Peyer's patch (tissue), 4 donors: ENCODE data around the gene ATG5. TPM values are rescaled to one million over a fixed set of nuclear protein-coding genes. Genes with fewer than 3 reads are reported as not detected.
"Not testable (repeated sequence)": the region's sequence is repeated elsewhere in the genome, so short reads cannot be mapped to it uniquely, and the experiment has no call there.

ENCODE experiments used
- DNase-seq, 3 donors: peaks; one replicate each; pipeline ENCODE4 v3.0.0-alpha.2; 2017 to 2019
- H3K27ac ChIP-seq, 4 donors: fragments of 200-600 bp; sonication (generic); one replicate each; pipeline ENCODE4 v1.5.1; 2016 to 2019
- H3K27me3 ChIP-seq, 2 donors: fragments of 200-600 bp; sonication (generic); one replicate each; pipeline ENCODE4 v1.5.1; 2019
- H3K36me3 ChIP-seq, 3 donors: fragments of 200-600 bp; sonication (generic); one replicate each; pipeline ENCODE4 v1.5.1; 2016 to 2019
- H3K4me1 ChIP-seq, 4 donors: fragments of 200-600 bp; sonication (generic); one replicate each; pipeline ENCODE4 v1.5.1; 2016 to 2019
- H3K4me3 ChIP-seq, 4 donors: fragments of 200-600 bp; sonication (generic); 1 replicate in 3 of 4; 2 replicates in 1 of 4; pipeline ENCODE4 v1.5.1; 2016 to 2019; ENCODE audit warnings: mild to moderate bottlenecking in 1 of 4
- H3K9me3 ChIP-seq, 4 donors: fragments of 200-600 bp; sonication (generic); one replicate each; pipeline ENCODE4 v1.5.1; 2016 to 2019; ENCODE audit warnings: mild to moderate bottlenecking in 1 of 4
- POLR2A ChIP-seq, 2 donors: fragments of 450-650 bp; IDR thresholded peaks; one replicate each; pipeline ENCODE4 v1.5.1; 2017; ENCODE audit warnings: antibody characterized with exemption in 2 of 2, mild to moderate bottlenecking in 2 of 2, moderate library complexity in 2 of 2
- total RNA-seq, 4 donors: library from RNA; depleted of rRNA; stranded (reverse); fragments of >200 nt; gene quantifications; one replicate each; pipeline ENCODE4 v1.1.0, GENCODE V29; 2016
- TF ChIP-seq, protein P1 (sequence below), 6 experiments: fragments of 450-650 bp in 4 of 6; fragments of 200-600 bp in 2 of 6; sonication (generic) in 1 of 6; IDR thresholded peaks; one replicate each; pipeline ENCODE4 v1.5.1; 2017 to 2019; ENCODE audit warnings: antibody characterized with exemption in 6 of 6, mild to moderate bottlenecking in 3 of 6, moderate library complexity in 1 of 6

ATG5 gene
- total RNA-seq, 4 donors from 2014 or later: 42.7 to 73.4 (median 60.2) TPM

DNA sequence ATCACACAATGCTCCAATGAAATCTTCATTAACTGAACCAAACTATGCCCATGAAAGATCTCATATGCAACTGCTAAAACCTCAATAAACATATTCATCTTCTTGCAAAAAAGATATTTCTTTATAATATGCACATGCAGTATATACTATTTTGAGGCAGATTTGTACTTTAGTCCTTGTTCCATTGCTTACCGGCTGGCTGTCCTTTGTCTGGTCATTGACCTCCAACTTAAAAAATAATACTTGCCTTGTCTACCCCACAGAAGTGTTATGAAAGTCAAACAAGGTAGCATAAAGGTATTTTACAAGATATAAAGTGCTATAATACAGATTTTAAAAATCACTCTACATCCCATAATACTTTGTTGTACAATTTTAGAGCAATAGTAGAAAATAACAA, 88.3 kb downstream of the ATG5 start:
- no peaks in the 10 kb centered on the region for H3K27me3 ChIP-seq
- H3K27ac ChIP-seq: no peak overlapping the region
- no peak overlapping the region for H3K4me3 ChIP-seq
- TF ChIP-seq, protein P1, sequence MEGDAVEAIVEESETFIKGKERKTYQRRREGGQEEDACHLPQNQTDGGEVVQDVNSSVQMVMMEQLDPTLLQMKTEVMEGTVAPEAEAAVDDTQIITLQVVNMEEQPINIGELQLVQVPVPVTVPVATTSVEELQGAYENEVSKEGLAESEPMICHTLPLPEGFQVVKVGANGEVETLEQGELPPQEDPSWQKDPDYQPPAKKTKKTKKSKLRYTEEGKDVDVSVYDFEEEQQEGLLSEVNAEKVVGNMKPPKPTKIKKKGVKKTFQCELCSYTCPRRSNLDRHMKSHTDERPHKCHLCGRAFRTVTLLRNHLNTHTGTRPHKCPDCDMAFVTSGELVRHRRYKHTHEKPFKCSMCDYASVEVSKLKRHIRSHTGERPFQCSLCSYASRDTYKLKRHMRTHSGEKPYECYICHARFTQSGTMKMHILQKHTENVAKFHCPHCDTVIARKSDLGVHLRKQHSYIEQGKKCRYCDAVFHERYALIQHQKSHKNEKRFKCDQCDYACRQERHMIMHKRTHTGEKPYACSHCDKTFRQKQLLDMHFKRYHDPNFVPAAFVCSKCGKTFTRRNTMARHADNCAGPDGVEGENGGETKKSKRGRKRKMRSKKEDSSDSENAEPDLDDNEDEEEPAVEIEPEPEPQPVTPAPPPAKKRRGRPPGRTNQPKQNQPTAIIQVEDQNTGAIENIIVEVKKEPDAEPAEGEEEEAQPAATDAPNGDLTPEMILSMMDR (IDR thresholded peaks at IDR 0.05): no peak
- TF ChIP-seq POLR2A (IDR thresholded peaks at IDR 0.05): no peak
- H3K9me3 ChIP-seq: no peaks in the 10 kb centered on the region
- H3K36me3 ChIP-seq: peaks cover 0 to 4% (median 0%) of the 10 kb centered on the region in 3 donors
- H3K4me1 ChIP-seq: no peaks in the 10 kb centered on the region
- no peak for DNase-seq

DNA sequence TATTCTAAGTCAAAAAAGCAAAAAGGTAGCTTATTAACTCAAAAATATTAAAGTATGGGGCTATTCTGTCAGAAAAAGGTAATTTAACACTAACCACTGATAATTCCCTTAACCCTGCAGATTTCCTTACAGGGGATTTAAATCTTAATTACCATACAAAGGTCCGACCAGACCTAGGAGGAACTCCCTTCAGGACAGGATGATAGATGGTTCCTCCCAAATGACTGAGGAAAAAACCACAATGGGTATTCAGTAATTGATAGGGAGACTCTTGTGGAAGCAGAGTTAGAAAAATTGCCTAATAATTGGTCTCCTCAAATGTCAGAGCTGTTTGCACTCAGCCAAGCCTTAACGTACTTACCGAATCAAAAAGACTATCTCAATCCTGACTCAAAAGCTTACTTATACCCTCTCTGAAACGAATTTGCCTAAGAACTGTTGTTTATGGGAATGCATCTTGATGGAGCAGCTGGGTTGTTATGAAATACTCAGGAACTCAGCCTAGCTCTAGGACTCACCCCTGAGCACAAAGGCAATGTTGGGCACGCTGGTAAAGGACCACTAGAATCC, 95.6 kb downstream of the ATG5 start:
- not testable (repeated sequence) for H3K4me3 ChIP-seq, H3K36me3 ChIP-seq, DNase-seq, H3K27me3 ChIP-seq, H3K27ac ChIP-seq, H3K9me3 ChIP-seq, H3K4me1 ChIP-seq

DNA sequence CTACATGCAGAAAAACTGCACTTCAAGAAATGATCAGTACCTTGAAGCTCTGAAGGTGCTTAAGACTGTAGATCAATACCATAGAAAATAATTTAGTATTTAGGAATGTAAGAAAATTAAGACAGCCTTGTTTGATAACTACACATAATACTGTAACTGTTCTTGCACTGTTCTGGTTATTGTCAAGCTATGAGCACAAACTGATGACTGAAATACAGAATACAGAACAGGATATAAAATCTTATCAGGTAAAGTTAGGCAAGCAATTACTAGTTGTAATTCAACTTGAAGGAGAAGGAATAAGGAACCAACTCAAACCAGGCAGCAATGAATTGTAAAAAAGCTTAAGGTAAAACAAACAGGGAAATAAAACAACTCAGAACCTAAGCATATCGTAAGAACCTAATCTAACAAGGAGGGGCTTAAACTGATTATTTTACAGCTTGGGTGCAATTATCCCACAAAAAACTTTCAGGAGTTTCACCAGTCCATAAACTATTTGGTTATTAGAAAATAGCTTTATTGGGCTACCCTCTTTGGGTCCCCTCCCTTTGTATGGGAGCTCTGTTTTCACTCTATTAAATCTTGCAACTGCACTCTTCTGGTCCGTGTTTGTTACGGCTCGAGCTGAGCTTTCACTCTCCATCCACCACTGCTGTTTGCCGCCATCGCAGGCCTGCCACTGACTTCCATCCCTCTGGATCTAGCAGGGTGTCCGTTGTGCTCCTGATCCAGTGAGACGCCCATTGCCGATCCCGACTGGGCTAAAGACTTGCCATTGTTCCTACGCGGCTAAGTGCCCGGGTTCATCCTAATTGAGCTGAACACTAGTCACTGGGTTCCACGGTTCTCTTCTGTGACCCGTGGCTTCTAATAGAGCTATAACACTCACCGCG, 97.7 kb downstream of the ATG5 start:
- Histone ChIP-seq H3K27ac (no peak overlapping the region), H3K36me3 (no peaks in the 10 kb centered on the region), H3K27me3 (no peaks in the 10 kb centered on the region), H3K9me3 (no peaks in the 10 kb centered on the region), H3K4me1 (no peaks in the 10 kb centered on the region), H3K4me3 (no peak overlapping the region)
- DNase-seq: no peak
- TF ChIP-seq POLR2A (IDR thresholded peaks at IDR 0.05): no peak
- TF ChIP-seq, protein P1 (IDR thresholded peaks at IDR 0.05): no peak

DNA sequence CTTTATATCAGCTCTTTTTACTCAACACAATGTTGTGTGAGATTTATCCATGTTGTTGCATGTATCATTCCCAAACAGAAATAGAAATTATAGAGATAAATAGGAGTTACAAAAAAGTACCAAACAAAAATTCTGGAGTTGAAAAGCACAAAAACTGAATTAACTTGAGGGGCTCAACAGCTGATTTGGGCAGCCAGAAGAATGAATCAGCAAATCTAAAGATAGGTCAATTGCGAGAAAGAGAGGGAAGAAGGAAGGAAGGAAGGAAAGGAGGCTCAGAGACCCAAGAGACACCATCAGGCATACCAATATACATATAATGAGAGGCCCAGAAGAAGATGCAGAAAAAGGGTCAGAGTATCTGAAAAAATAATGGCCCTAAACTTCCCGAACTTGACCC, 98.9 kb downstream of the ATG5 start:
- H3K27ac ChIP-seq: no peak overlapping the region
- H3K4me1 ChIP-seq: no peaks in the 10 kb centered on the region
- H3K4me3 ChIP-seq: no peak overlapping the region
- no peaks in the 10 kb centered on the region for H3K36me3 ChIP-seq
- no peaks in the 10 kb centered on the region for H3K27me3 ChIP-seq
- no peak for DNase-seq
- H3K9me3 ChIP-seq: no peaks in the 10 kb centered on the region
- TF ChIP-seq, protein P1 (IDR thresholded peaks at IDR 0.05): no peak
- no peak for TF ChIP-seq POLR2A (IDR thresholded peaks at IDR 0.05)

DNA sequence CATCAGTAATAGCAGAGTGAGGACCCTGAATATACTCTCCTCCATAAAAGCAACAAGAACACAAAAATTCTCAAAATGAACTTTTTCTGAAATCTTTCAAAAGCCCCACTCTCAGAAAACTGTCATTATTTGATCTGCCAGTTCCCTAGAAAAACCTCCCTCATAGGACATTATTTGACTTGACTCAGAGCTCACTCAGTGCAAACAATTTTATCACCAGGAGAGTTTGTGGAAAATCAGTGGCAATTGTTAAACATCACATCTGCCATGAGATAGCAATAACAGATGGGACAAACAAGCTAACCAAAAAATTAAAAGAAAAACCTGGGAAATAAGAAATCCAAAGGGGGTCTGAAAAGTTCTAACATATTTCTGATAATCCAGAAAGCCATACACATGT, 100.0 kb downstream of the ATG5 start:
- Histone ChIP-seq H3K36me3 (no peaks in the 10 kb centered on the region), H3K4me1 (no peaks in the 10 kb centered on the region), H3K27ac (no peak overlapping the region), H3K27me3 (no peaks in the 10 kb centered on the region), H3K4me3 (no peak overlapping the region), H3K9me3 (no peaks in the 10 kb centered on the region)
- no peak for TF ChIP-seq POLR2A (IDR thresholded peaks at IDR 0.05)
- TF ChIP-seq, protein P1 (IDR thresholded peaks at IDR 0.05): no peak
- DNase-seq: no peak

DNA sequence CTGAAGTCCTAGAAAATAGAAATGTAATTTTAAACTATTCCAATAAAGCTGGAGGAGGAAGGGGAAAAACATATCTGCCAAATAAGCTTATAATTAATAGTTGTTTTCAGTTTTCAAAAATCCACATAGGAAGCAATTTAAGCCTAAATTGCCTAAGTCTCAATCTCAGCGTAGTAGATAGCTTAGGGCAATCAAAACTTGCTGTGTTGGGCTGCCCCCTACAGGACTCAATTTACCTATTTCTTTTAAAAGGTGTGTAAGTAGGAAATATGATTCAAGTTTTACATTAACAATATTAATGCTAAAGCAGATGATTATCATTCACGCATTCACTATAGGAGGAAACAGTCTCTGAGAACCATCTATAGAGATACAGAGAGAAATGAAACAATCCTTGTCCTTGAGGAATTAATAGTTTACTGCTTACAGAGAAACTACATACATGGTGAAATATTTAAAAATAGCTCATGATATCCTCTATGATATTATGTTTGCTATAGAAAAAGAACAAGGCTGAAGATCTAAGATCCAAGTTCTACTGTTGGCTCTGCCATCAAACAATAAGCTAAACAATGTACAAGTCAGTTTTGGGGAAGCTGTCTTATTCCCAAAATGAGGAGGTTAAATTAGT, 102.1 kb downstream of the ATG5 start:
- peak in 2 of 3 donors; percentile 69 to 92 for DNase-seq
- Histone ChIP-seq H3K36me3 (no peaks in the 10 kb centered on the region), H3K4me3 (no peak overlapping the region), H3K27ac (no peak overlapping the region), H3K4me1 (no peaks in the 10 kb centered on the region), H3K9me3 (no peaks in the 10 kb centered on the region), H3K27me3 (no peaks in the 10 kb centered on the region)
- TF ChIP-seq POLR2A (IDR thresholded peaks at IDR 0.05): no peak
- TF ChIP-seq, protein P1 (IDR thresholded peaks at IDR 0.05): peak; percentile 26 to 88 (median 74)
